ENCODE data around the gene MISP. TPM values are rescaled to one million over a fixed set of nuclear protein-coding genes. Genes with fewer than 3 reads are reported as not detected.

The MISP gene
- total RNA-seq, 1 experiment from 2014 or later: 5.8 TPM

GRCh38 chr19:764301-764700 is 13.4 kb downstream of the MISP start:
- no peak for DNase-seq (ENCODE audit: low read depth, low spot score)

GRCh38 chr19:765179-765738 is 14.3 kb downstream of the MISP start:
- Histone ChIP-seq H3K4me1 (ENCODE audit: control insufficient read depth, insufficient read depth, low read length) (no peaks in the 10 kb centered on the region), H3K36me3 (ENCODE audit: control insufficient read depth, insufficient read depth, low read length) (no peaks in the 10 kb centered on the region), H3K27ac (ENCODE audit: low read length) (no peak overlapping the region), H3K27me3 (ENCODE audit: control insufficient read depth, insufficient read depth, low read length) (no peaks in the 10 kb centered on the region), H3K4me3 (ENCODE audit: low read depth in 2 of 2, low read length in 2 of 2) (no peak overlapping the region), H3K9me3 (ENCODE audit: control insufficient read depth, insufficient read depth, low read depth, low read length) (no peaks in the 10 kb centered on the region)
- intact Hi-C loops (cut with micrococcal nuclease; ENCODE audit: unreplicated experiment): no loop called here
- no peak for DNase-seq (ENCODE audit: low read depth, low spot score)
- CTCF ChIA-PET: no interaction called here
- in situ Hi-C loops (cut with HindIII; ENCODE audit: low pct_unique_long_range_greater_than_20kb, low sequenced_read_pairs): no loop called here
- no peak for ATAC-seq
- POLR2A ChIA-PET: interaction anchor here (0.7 kb wide), 1 partner anchor 141 kb away, joined by 4 read pairs; no protein-coding TSS in a partner anchor
- TF ChIP-seq, protein P1, sequence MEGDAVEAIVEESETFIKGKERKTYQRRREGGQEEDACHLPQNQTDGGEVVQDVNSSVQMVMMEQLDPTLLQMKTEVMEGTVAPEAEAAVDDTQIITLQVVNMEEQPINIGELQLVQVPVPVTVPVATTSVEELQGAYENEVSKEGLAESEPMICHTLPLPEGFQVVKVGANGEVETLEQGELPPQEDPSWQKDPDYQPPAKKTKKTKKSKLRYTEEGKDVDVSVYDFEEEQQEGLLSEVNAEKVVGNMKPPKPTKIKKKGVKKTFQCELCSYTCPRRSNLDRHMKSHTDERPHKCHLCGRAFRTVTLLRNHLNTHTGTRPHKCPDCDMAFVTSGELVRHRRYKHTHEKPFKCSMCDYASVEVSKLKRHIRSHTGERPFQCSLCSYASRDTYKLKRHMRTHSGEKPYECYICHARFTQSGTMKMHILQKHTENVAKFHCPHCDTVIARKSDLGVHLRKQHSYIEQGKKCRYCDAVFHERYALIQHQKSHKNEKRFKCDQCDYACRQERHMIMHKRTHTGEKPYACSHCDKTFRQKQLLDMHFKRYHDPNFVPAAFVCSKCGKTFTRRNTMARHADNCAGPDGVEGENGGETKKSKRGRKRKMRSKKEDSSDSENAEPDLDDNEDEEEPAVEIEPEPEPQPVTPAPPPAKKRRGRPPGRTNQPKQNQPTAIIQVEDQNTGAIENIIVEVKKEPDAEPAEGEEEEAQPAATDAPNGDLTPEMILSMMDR (IDR thresholded peaks at IDR 0.05): no peak
- TF ChIP-seq TCF7L2 (IDR thresholded peaks at IDR 0.05; ENCODE audit: low read depth, low read length): no peak
- BruUV-seq (replicated peaks): no TSS peak

More at GRCh38 chr19:764301-764700, 13.4 kb downstream of the MISP start:
- no peak overlapping the region for H3K27ac ChIP-seq (ENCODE audit: low read length)
- no peak for ATAC-seq
- in situ Hi-C loops (cut with HindIII; ENCODE audit: low pct_unique_long_range_greater_than_20kb, low sequenced_read_pairs): no loop called here
- no peak for TF ChIP-seq POLR2AphosphoS5 (IDR thresholded peaks at IDR 0.05; ENCODE audit: low read depth, low read length)
- TF ChIP-seq SIN3A (IDR thresholded peaks at IDR 0.05; ENCODE audit: borderline replicate concordance, insufficient read depth, low read depth, low read length): no peak
- TF ChIP-seq, protein P1 (IDR thresholded peaks at IDR 0.05): no peak
- TF ChIP-seq REST (IDR thresholded peaks at IDR 0.05; ENCODE audit: insufficient read depth in 1 of 2, low read depth in 2 of 2, low read length in 1 of 2): no peak
- no peak for TF ChIP-seq TCF7L2 (IDR thresholded peaks at IDR 0.05; ENCODE audit: low read depth, low read length)
- H3K27me3 ChIP-seq (ENCODE audit: control insufficient read depth, insufficient read depth, low read length): no peaks in the 10 kb centered on the region
- no peak overlapping the region for H3K4me3 ChIP-seq (ENCODE audit: low read depth in 2 of 2, low read length in 2 of 2)
- H3K36me3 ChIP-seq (ENCODE audit: control insufficient read depth, insufficient read depth, low read length): no peaks in the 10 kb centered on the region
- BruUV-seq (replicated peaks): no TSS peak
- no peaks in the 10 kb centered on the region for H3K9me3 ChIP-seq (ENCODE audit: control insufficient read depth, insufficient read depth, low read depth, low read length)
- CTCF ChIA-PET: no interaction called here
- intact Hi-C loops (cut with micrococcal nuclease; ENCODE audit: unreplicated experiment): no loop called here
- POLR2A ChIA-PET: no interaction called here
- H3K4me1 ChIP-seq (ENCODE audit: control insufficient read depth, insufficient read depth, low read length): no peaks in the 10 kb centered on the region

Data from Panc1 (cell line).